ENCODE data around the gene RYR2.

DNA sequence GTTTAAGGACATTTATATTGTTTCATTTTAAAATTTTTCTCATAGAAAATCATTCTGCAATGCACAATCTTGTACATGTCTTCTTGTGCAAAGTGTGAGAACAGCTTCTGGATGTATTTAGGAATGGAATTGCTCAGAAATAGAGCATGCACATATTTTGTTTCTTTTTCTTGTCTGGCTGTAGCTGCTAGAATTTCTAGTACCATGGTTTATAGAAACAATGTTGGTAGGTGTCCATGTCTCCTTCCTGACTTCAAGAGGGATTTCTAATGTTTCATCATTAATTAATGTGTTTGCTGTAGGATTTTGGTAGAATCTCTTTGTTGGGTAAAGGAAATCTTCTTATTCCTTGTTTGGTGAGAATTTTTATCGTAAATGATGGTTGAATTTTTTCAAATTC lies 99.0 kb downstream of the RYR2 start:
- TF ChIP-seq TEAD4 (IDR thresholded peaks at IDR 0.05; ENCODE audit: low read depth, low read length): no peak
- TF ChIP-seq, protein P1, sequence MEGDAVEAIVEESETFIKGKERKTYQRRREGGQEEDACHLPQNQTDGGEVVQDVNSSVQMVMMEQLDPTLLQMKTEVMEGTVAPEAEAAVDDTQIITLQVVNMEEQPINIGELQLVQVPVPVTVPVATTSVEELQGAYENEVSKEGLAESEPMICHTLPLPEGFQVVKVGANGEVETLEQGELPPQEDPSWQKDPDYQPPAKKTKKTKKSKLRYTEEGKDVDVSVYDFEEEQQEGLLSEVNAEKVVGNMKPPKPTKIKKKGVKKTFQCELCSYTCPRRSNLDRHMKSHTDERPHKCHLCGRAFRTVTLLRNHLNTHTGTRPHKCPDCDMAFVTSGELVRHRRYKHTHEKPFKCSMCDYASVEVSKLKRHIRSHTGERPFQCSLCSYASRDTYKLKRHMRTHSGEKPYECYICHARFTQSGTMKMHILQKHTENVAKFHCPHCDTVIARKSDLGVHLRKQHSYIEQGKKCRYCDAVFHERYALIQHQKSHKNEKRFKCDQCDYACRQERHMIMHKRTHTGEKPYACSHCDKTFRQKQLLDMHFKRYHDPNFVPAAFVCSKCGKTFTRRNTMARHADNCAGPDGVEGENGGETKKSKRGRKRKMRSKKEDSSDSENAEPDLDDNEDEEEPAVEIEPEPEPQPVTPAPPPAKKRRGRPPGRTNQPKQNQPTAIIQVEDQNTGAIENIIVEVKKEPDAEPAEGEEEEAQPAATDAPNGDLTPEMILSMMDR (IDR thresholded peaks at IDR 0.05; ENCODE audit: control extremely low read depth in 1 of 3, insufficient read depth in 1 of 3, low read depth in 1 of 3, low read length in 3 of 3): no peak
- TF ChIP-seq JUN (IDR thresholded peaks at IDR 0.05; ENCODE audit: low read depth, low read length): no peak
- no peak for TF ChIP-seq POLR2AphosphoS5 (IDR thresholded peaks at IDR 0.05; ENCODE audit: low read depth, low read length)
- TF ChIP-seq POLR2A (IDR thresholded peaks at IDR 0.05; ENCODE audit: control extremely low read depth in 1 of 2, low read depth in 2 of 2, low read length in 2 of 2): no peak
- TF ChIP-seq BRCA1 (IDR thresholded peaks at IDR 0.05; ENCODE audit: low read depth, low read length): no peak
- no peak for TF ChIP-seq JUND (IDR thresholded peaks at IDR 0.05; ENCODE audit: low read length)
